ENCODE data around the gene ZBTB39. TPM values are rescaled to one million over a fixed set of nuclear protein-coding genes. Genes with fewer than 3 reads are reported as not detected.
"Not testable (repeated sequence)": the region's sequence is repeated elsewhere in the genome, so short reads cannot be mapped to it uniquely, and the experiment has no call there.

Gene ZBTB39
- polyA plus RNA-seq, 3 donors = 1.2 to 2.2 (median 1.7) TPM

GRCh38 chr12:56990648-56991318 is 15.6 kb downstream of the ZBTB39 start:
- H3K27ac ChIP-seq (ENCODE audit: low read depth, low read length) = no peak overlapping the region
- WGBS, 3 donors = 33 to 49% (median 33%) methylated on average over 7 of the region's 7 CpGs

GRCh38 chr12:56989861-56990610 is 16.3 kb downstream of the ZBTB39 start:
- no peak overlapping the region for H3K27ac ChIP-seq (ENCODE audit: low read depth, low read length)
- WGBS, 3 donors = 71 to 79% (median 74%) methylated on average over 7 of the region's 7 CpGs

- no peak overlapping the region for H3K27ac ChIP-seq (ENCODE audit: low read depth, low read length)
- 22 to 56% (median 25%) methylated on average over 5 of the region's 5 CpGs for WGBS, 3 donors
Observed at GRCh38 chr12:56988207-56988739, 18.1 kb downstream of the ZBTB39 start.

- WGBS, 3 donors = 23 to 27% (median 26%) methylated on average over 11 of the region's 11 CpGs
- H3K27ac ChIP-seq (ENCODE audit: low read depth, low read length) = no peak overlapping the region
Observed at GRCh38 chr12:56987551-56988053, 18.7 kb downstream of the ZBTB39 start.

GRCh38 chr12:56987011-56987410 is 19.3 kb downstream of the ZBTB39 start:
- H3K27ac ChIP-seq (ENCODE audit: low read depth, low read length) = no peak overlapping the region

- 63 to 74% (median 72%) methylated on average over 4 to 5 of the region's 6 CpGs for WGBS, 3 donors
- H3K27ac ChIP-seq (ENCODE audit: low read depth, low read length) = not testable (repeated sequence)
Observed at GRCh38 chr12:56985714-56986113, 20.6 kb downstream of the ZBTB39 start.

GRCh38 chr12:56983386-56983785 is 23.0 kb downstream of the ZBTB39 start:
- H3K27ac ChIP-seq (ENCODE audit: low read depth, low read length) = no peak overlapping the region
- 70 to 82% (median 78%) methylated on average over 4 of the region's 4 CpGs for WGBS, 3 donors

- not testable (repeated sequence) for H3K27ac ChIP-seq (ENCODE audit: low read depth, low read length)
- 71 to 96% (median 94%) methylated on average over 2 to 3 of the region's 3 CpGs for WGBS, 3 donors
Observed at GRCh38 chr12:56982578-56983236, 23.6 kb downstream of the ZBTB39 start.

- WGBS, 3 donors = 96 to 99% (median 98%) methylated on average over 4 of the region's 4 CpGs
- no peak overlapping the region for H3K27ac ChIP-seq (ENCODE audit: low read depth, low read length)
Observed at GRCh38 chr12:56980941-56981530, 25.3 kb downstream of the ZBTB39 start.

GRCh38 chr12:56980268-56980667 is 26.1 kb downstream of the ZBTB39 start:
- no peak overlapping the region for H3K27ac ChIP-seq (ENCODE audit: low read depth, low read length)
- WGBS, 3 donors = 95 to 97% (median 96%) methylated on average over 6 of the region's 6 CpGs

GRCh38 chr12:56979628-56980027 is 26.7 kb downstream of the ZBTB39 start:
- 93 to 100% (median 96%) methylated on average over 3 of the region's 3 CpGs for WGBS, 3 donors
- H3K27ac ChIP-seq (ENCODE audit: low read depth, low read length) = no peak overlapping the region

- no peak overlapping the region for H3K27ac ChIP-seq (ENCODE audit: low read depth, low read length)
- 79 to 80% (median 80%) methylated on average over 3 of the region's 3 CpGs for WGBS, 3 donors
Observed at GRCh38 chr12:56978397-56979138, 27.8 kb downstream of the ZBTB39 start.

- WGBS, 3 donors = 75 to 90% (median 85%) methylated on average over 3 to 4 of the region's 4 CpGs
- H3K27ac ChIP-seq (ENCODE audit: low read depth, low read length) = not testable (repeated sequence)
Observed at GRCh38 chr12:56977361-56977760, 29.0 kb downstream of the ZBTB39 start.

- 77 to 89% (median 82%) methylated on average over 3 of the region's 3 CpGs for WGBS, 3 donors
- H3K27ac ChIP-seq (ENCODE audit: low read depth, low read length) = not testable (repeated sequence)
Observed at GRCh38 chr12:56974224-56974623, 32.1 kb downstream of the ZBTB39 start.

- not testable (repeated sequence) for H3K27ac ChIP-seq (ENCODE audit: low read depth, low read length)
- WGBS, 3 donors = 64 to 84% (median 71%) methylated on average over 6 of the region's 6 CpGs
Observed at GRCh38 chr12:56968910-56969309, 37.4 kb downstream of the ZBTB39 start.

- 86 to 96% (median 95%) methylated on average over 15 of the region's 15 CpGs for WGBS, 3 donors
- not testable (repeated sequence) for H3K27ac ChIP-seq (ENCODE audit: low read depth, low read length)
Observed at GRCh38 chr12:56965997-56966642, 40.2 kb downstream of the ZBTB39 start.

- H3K27ac ChIP-seq (ENCODE audit: low read depth, low read length) = not testable (repeated sequence)
- 90 to 99% (median 94%) methylated on average over 3 to 4 of the region's 4 CpGs for WGBS, 3 donors
Observed at GRCh38 chr12:56965124-56965523, 41.2 kb downstream of the ZBTB39 start.
